HG03442 (cell line): Measurements from ENCODE around the gene STIM2.
"Not testable (repeated sequence)": the region's sequence is repeated elsewhere in the genome, so short reads cannot be mapped to it uniquely, and the experiment has no call there.

Experiments used
- ATAC-seq: cut with Tn5 transposase; IDR thresholded peaks from one replicate; pipeline ENCODE4 v1.9.1; 2021; ENCODE audit warnings: mild to moderate bottlenecking, moderate library complexity; ENCODE audit not compliant: unreplicated experiment

Gene STIM2

DNA sequence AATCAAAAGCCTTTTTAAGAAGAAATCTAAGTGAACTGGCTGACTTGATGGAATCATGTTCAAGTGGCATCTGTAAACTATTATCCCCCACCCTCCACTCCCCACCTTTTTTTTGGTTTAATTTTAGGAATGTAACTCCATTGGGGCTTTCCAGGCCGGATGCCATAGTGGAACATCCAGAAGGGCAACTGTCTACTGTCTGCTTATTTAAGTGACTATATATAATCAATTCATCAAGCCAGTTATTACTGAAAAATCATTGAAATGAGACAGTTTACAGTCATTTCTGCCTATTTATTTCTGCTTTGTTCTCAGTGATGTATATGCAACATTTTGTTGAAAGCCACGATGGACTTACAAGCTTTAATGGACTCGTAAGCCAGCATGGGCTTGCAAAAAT is 162.3 kb downstream of the STIM2 start:
- no peak for ATAC-seq

DNA sequence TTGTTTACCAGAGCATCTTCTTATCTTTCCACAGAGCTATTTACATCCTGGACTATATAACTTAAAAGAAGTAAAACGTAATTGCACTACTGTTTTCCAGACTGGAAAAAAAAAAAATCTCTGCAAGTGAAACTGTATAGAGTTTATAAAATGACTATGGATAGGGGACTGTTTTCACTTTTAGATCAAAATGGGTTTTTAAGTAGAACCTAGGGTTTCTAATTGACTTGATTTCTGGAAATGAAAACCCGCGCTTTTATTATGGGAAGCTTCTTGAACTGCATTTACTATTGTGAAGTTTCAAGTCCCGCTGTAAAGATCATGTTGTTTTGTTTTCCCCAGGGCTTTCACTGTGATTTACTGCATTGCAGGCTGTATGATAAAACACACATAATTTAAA is 162.7 kb downstream of the STIM2 start:
- ATAC-seq = no peak

- ATAC-seq = no peak
These were observed 164.2 kb downstream of the STIM2 start for GRCh38 chr4:27024805-27025204.

- ATAC-seq = no peak
These were observed 166.8 kb downstream of the STIM2 start for GRCh38 chr4:27027428-27027827.

- ATAC-seq = not testable (repeated sequence)
These were observed 174.5 kb downstream of the STIM2 start for GRCh38 chr4:27035127-27035526.

GRCh38 chr4:27040356-27040755 is 179.7 kb downstream of the STIM2 start:
- peak; percentile 60 for ATAC-seq

- no peak for ATAC-seq
These were observed 181.8 kb downstream of the STIM2 start for GRCh38 chr4:27042411-27042810.

DNA sequence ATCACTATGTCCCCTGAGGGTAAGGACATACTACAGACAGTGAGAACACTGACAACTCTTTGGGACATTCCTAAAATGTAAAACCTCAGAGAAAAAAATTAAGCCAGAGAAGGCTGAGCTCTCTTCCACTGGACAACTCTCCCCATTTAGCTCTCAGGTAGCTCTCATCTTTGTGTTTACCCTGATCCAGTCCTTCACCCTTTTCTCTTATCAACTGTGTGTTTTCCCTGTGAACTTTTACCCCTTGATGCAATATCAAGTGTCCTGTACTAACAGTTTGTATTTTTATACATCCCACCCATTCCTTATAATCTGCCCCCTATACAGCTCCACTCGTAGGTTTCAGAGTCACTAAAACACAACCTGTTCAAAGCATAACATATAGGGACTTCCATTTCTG is 182.6 kb downstream of the STIM2 start:
- ATAC-seq = no peak

- ATAC-seq = no peak
These were observed 186.2 kb downstream of the STIM2 start for GRCh38 chr4:27046851-27047250.

GRCh38 chr4:27048429-27049238 is 188.0 kb downstream of the STIM2 start:
- ATAC-seq = no peak

- no peak for ATAC-seq
These were observed 188.7 kb downstream of the STIM2 start for GRCh38 chr4:27049239-27049829.

GRCh38 chr4:27050731-27051130 is 190.1 kb downstream of the STIM2 start:
- ATAC-seq = no peak

DNA sequence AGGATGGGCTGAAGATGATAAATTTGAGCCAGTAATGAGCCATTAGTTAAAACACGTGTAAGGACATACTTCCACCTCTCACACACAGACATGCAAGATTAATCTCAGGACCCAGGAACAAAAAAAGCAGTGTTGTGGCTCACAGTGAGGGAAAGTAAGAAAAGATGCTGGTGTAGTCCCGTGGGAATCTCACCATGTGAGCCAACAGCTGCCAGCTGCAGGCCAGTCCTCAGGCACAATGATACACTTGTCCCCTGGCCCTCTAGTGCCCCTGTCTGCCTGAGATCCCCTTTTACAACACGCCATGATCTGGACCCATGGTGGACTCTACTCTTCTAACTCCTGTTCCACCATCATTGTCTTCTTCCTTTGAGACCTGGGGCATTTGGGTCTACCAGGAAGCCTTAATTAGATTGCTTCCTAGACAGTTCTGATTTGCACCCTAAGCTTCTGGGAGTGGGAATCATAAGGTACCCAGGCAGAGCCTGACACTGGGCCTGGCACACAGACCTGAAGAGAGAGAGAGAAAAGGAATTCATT is 194.7 kb downstream of the STIM2 start:
- ATAC-seq = no peak

DNA sequence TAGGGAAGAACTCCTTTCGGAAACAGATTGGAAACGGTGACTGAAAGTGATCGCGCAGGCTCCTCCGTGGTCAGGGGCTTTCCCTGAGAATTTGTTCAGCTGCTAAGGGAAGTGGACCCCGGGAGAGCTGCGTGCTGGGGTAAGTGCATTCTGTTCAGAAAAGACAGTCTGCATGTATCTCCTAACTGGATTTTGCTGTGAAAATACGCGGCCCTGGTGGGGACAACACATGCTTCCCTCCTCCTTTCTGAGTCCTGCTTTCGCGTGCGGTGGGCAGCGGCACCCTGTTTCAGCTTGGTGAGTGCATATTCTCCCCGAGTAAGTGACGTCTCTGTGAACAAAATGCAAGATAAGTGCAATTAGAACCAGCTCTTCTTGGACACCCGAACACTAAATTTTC is 195.6 kb downstream of the STIM2 start:
- no peak for ATAC-seq

DNA sequence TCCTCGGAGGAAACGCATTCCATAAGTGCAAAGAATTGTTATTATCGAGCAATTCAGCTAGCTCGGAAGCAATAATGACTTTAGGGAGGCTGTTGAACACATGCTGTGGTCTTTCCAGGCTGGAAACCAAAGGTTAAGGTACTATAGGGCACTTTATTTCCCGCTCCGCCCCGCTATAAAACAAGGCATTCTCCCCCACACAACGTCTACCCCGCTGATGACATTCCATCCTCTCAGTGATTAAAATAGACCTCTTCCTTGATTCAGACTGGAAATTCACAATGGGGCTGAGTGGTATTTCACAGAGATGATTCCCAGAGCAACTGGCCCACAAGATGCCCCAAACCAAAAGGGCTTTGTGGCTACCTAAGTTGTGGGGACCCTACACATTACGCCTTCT is 196.4 kb downstream of the STIM2 start:
- ATAC-seq = no peak

GRCh38 chr4:27057662-27058061 is 197.0 kb downstream of the STIM2 start:
- ATAC-seq = no peak

- ATAC-seq = no peak
These were observed 198.3 kb downstream of the STIM2 start for GRCh38 chr4:27058819-27059406.

- ATAC-seq = no peak
These were observed 198.8 kb downstream of the STIM2 start for GRCh38 chr4:27059446-27059845.

GRCh38 chr4:27062256-27062655 is 201.6 kb downstream of the STIM2 start:
- ATAC-seq = no peak

GRCh38 chr4:27066591-27066990 is 205.9 kb downstream of the STIM2 start:
- ATAC-seq = no peak

DNA sequence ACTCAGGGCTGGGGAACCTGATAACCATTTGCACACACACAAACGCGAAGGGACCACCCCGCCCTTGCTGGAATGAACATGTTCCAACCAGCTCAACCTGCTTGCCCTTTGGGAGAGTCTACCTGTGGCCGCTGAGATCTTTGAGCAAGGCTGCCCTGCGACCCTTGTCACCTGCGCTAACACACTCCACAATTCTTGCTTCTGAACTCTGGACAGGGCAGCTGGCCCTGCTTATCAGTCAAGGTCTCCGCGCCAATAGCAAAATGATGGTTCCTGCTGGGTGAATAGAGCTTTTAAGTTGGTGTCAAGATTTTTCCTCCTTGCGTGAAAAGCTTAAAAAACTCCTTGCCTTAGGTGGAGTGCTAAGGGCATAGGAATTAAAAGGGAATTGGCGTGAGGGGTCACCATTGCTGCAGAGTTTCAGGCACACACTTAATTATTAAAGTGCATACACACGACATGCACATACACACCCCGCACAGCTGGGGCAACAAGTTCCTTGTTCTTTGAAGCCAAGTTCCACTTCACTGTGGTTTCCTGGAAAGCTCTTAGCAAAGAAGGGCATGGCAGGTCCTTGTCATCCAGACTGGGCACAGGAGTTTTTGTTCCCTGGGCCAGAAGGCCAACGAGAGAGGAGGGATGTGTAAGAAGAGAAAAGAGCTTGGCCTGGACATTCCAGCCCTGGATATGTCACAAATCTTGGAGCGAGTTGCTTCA is 207.7 kb downstream of the STIM2 start:
- ATAC-seq = no peak
